ENCODE data around the gene OSGEPL1.
"Not testable (repeated sequence)": the region's sequence is repeated elsewhere in the genome, so short reads cannot be mapped to it uniquely, and the experiment has no call there.

OSGEPL1 gene

GRCh38 chr2:189751080-189751658, 11.4 kb downstream of the OSGEPL1 start:
- DNase-seq (ENCODE audit: low read depth), result peak; percentile 10

GRCh38 chr2:189729430-189729829, 33.2 kb downstream of the OSGEPL1 start:
- DNase-seq (ENCODE audit: low read depth), result no peak

GRCh38 chr2:189726849-189727248, 35.7 kb downstream of the OSGEPL1 start:
- DNase-seq (ENCODE audit: low read depth), result no peak

- no peak for DNase-seq (ENCODE audit: low read depth)
Measured at GRCh38 chr2:189726271-189726670, 36.3 kb downstream of the OSGEPL1 start.

- no peak for DNase-seq (ENCODE audit: low read depth)
Measured at GRCh38 chr2:189723192-189723591, 39.4 kb downstream of the OSGEPL1 start.

GRCh38 chr2:189719571-189719970, 43.0 kb downstream of the OSGEPL1 start:
- no peak for DNase-seq (ENCODE audit: low read depth)

- not testable (repeated sequence) for DNase-seq (ENCODE audit: low read depth)
Measured at GRCh38 chr2:189717593-189717992, 45.0 kb downstream of the OSGEPL1 start.

GRCh38 chr2:189709501-189710221, 52.9 kb downstream of the OSGEPL1 start:
- no peak for DNase-seq (ENCODE audit: low read depth)

GRCh38 chr2:189702071-189702470, 60.5 kb downstream of the OSGEPL1 start:
- no peak for DNase-seq (ENCODE audit: low read depth)

- no peak for DNase-seq (ENCODE audit: low read depth)
Measured at GRCh38 chr2:189700681-189701080, 61.9 kb downstream of the OSGEPL1 start.

- no peak for DNase-seq (ENCODE audit: low read depth)
Measured at GRCh38 chr2:189698020-189698887, 64.3 kb downstream of the OSGEPL1 start.

All from fibroblast of the conjunctiva (primary cell).